ENCODE results near the gene ADAMTS17.

ADAMTS17 gene

DNA sequence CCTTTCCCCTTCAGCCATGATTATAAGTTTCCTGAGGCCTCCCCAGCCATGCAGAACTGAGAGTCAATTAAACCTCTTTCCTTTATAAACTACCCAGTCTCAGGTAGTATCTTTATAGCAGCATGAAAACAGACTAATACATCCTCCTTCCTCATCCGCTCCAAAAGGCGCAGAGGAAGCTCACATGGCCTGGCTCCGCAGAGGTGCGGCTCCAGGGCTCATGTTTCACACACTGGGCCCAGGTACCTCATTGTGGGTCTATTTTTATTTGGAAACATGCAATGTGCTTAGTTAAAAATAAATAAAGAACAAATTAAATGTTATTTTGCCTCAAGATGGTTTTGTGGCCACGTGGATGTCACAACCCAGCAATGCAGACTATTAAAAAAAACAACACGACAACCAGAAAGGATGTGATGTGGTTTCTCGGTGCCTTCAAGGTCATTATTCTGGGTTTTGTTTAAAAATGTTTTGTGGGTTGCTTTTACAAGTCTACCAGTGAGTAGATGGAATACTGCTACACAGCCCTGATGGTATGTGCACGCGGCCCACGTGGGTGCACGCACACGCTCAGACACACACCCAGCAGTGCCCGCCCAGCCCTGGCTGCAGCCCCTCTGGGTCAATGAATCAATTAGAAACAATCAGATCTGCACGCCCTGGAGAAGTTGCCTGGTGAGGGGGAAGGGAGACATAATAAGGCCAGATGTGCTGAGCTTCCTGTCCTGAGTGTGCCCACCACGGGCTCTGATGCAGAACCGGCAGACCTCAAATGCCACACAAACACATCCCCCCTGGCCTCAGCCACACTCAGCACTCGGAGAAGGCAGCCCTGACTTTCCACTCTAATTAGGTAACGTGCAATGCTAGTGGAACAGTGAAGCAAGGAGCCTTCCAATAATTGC, 140.1 kb downstream of the ADAMTS17 start:
- TF ChIP-seq, protein P1, sequence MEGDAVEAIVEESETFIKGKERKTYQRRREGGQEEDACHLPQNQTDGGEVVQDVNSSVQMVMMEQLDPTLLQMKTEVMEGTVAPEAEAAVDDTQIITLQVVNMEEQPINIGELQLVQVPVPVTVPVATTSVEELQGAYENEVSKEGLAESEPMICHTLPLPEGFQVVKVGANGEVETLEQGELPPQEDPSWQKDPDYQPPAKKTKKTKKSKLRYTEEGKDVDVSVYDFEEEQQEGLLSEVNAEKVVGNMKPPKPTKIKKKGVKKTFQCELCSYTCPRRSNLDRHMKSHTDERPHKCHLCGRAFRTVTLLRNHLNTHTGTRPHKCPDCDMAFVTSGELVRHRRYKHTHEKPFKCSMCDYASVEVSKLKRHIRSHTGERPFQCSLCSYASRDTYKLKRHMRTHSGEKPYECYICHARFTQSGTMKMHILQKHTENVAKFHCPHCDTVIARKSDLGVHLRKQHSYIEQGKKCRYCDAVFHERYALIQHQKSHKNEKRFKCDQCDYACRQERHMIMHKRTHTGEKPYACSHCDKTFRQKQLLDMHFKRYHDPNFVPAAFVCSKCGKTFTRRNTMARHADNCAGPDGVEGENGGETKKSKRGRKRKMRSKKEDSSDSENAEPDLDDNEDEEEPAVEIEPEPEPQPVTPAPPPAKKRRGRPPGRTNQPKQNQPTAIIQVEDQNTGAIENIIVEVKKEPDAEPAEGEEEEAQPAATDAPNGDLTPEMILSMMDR (IDR thresholded peaks at IDR 0.05; ENCODE audit: extremely low read depth, missing control alignments), result no peak
- no peak for DNase-seq (ENCODE audit: low spot score)

- DNase-seq (ENCODE audit: low spot score), result no peak
- TF ChIP-seq, protein P1 (IDR thresholded peaks at IDR 0.05; ENCODE audit: extremely low read depth, missing control alignments), result no peak
Measured at GRCh38 chr15:100200287-100200880, 141.4 kb downstream of the ADAMTS17 start.

GRCh38 chr15:100199711-100200286, 142.0 kb downstream of the ADAMTS17 start:
- DNase-seq (ENCODE audit: low spot score), result no peak
- TF ChIP-seq, protein P1 (IDR thresholded peaks at IDR 0.05; ENCODE audit: extremely low read depth, missing control alignments), result no peak

- no peak for DNase-seq (ENCODE audit: low spot score)
- TF ChIP-seq, protein P1 (IDR thresholded peaks at IDR 0.05; ENCODE audit: extremely low read depth, missing control alignments), result no peak
Measured at GRCh38 chr15:100198442-100198841, 143.3 kb downstream of the ADAMTS17 start.

DNA sequence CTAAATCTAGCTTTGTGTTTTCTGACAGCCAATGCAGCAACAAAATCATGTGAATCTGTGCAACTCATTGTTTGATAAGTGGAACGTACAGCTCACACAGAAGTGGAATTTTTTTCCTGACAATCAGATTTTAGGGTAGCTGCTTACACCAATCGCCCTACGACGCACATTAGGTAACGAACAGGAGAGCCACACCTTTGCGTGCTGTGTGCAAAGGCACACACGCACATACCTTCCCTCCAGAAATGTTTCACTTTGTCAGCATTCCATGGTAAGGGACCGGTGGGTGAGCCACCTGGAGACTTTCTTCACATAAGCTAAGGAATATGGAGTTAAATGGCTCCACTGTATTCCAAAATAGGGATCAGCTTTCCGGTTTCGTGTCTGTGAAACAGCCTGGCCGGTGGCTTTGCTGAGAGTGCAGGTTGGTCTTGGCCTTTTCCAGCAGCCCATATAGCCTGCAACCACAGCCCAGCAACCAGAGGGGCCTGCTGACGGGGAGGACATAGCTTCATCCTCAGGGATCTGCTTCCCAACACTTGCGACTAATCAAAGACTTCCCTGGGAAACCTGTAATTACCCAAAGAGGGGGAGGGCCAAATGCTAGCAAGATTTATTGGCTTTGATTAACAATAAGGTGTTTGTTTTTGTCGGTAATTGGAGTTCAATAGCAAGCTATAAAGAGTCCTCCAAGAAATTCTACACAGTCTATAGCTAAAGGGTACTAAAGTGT, 145.3 kb downstream of the ADAMTS17 start:
- DNase-seq (ENCODE audit: low spot score), result no peak
- TF ChIP-seq, protein P1 (IDR thresholded peaks at IDR 0.05; ENCODE audit: extremely low read depth, missing control alignments), result no peak

DNA sequence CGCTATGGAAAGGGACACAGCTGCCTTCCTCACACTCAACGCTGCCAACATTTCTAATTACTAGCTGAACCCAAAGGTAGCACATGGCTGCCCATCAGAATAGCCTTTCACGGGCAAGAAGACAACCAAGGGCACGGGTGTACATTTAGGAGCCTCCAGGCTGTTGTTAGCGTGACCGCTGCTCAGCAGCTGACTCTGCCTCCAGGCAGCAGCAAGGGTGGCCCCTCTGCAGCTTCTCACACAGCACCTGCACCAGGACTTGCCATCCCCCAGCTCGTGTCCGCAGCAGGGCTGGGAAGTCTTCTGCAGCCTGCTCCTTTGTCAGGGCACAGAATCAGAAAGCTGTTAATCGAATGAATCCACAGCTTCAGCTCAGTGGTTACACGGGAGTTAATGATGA, 146.8 kb downstream of the ADAMTS17 start:
- TF ChIP-seq, protein P1 (IDR thresholded peaks at IDR 0.05; ENCODE audit: extremely low read depth, missing control alignments), result no peak
- no peak for DNase-seq (ENCODE audit: low spot score)
